NCI-H2029 (cell line): Measurements from ENCODE around the gene PRKAR1B.

Experiments
- DNase-seq: peaks from one replicate; lab custom pipeline; 2025; lab: John Stamatoyannopoulos, UW

PRKAR1B gene

GRCh38 chr7:691361-692045 is 35.6 kb downstream of the PRKAR1B start:
- DNase-seq: no peak

DNA sequence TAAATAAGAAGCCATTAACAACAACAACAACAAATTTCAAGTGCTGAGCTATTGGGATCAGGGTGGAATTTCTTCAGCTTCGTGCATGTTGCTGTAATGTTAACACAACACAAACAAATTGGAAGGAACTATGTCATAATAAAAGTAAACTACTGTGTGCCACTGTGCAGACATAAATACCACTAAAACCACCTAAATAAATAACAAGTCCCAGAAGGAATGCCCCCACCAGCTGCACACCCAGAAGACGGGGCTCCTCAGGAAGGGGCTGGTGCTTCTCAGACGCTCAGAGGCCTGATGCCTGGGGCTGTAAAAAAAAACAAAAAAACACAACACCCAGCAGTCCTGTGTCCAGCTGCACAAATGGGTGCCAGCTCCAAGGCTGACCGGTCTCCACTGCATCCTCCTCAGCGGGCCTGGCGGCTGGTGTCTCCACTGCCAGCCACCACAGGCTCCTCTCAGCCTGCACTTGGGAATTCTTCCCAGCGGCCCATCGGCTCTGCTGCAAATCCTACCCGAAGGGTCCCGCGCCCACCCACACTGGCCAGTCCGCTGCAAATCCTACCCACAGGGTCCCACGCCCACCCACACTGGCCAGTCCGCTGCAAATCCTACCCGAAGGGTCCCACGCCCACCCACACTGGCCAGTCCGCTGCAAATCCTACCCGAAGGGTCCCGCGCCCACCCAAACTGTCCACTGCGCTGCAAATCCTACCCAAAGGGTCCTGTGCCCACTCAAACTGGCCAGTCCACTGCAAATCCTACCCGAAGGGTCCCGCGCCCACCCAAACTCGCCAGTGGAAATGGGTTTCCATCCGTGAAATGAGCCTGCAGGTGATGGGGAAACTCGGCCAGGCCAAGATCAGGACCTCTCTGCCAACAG is 36.4 kb downstream of the PRKAR1B start:
- no peak for DNase-seq

DNA sequence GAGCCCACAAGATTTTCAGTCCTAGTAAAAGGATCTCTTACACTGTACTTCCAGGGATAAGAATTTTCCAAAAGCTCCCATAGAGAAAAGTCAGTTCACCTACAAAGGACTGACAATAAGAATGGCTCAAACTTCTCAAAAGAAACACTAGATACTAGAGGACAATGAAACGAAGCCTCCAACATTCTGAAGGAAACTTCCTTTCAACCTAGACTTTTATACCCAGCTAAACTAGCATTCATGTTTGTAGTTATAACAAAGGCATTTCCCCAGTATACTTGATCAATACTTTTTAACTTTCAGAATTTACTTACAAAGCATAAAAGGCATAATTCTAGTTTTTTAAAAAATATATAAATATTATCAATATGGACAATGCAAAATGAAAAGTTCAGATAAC is 41.5 kb downstream of the PRKAR1B start:
- no peak for DNase-seq

- DNase-seq: no peak
These were observed 42.7 kb downstream of the PRKAR1B start for GRCh38 chr7:684416-684815.

- no peak for DNase-seq
These were observed 43.4 kb downstream of the PRKAR1B start for GRCh38 chr7:683526-684205.

- no peak for DNase-seq
These were observed 44.3 kb downstream of the PRKAR1B start for GRCh38 chr7:682810-683209.

GRCh38 chr7:681551-682307 is 45.4 kb downstream of the PRKAR1B start:
- DNase-seq: no peak

GRCh38 chr7:680411-681127 is 46.5 kb downstream of the PRKAR1B start:
- no peak for DNase-seq

GRCh38 chr7:676972-677385 is 50.1 kb downstream of the PRKAR1B start:
- DNase-seq: no peak

GRCh38 chr7:676246-676971 is 50.7 kb downstream of the PRKAR1B start:
- DNase-seq: no peak

- no peak for DNase-seq
These were observed 52.3 kb downstream of the PRKAR1B start for GRCh38 chr7:674454-675410.

- DNase-seq: no peak
These were observed 53.2 kb downstream of the PRKAR1B start for GRCh38 chr7:673681-674453.

DNA sequence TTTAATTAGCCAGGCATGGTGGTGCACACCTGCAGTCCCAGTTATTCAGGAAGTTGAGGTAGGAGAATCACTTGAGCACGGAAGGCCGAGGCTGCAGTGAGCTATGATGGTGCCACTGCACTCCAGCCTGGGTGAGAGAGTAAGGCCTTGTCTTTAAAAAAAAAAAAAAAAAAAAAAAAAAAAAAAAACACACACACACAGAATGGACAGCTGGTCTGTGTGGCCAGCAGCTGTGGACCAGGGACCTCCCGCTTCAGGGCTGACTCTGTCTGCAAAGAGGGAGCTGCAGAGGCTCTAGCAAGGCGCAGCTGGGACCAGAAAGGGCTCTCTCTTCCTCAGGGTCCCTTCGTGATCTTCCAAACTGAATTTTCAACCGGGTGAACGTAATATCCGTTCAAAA is 54.2 kb downstream of the PRKAR1B start:
- DNase-seq: no peak

GRCh38 chr7:671415-672042 is 55.6 kb downstream of the PRKAR1B start:
- no peak for DNase-seq

- DNase-seq: no peak
These were observed 56.3 kb downstream of the PRKAR1B start for GRCh38 chr7:670501-671390.

GRCh38 chr7:668958-669357 is 58.1 kb downstream of the PRKAR1B start:
- DNase-seq: no peak
